ENCODE data around the gene TBC1D5.

Gene TBC1D5

DNA sequence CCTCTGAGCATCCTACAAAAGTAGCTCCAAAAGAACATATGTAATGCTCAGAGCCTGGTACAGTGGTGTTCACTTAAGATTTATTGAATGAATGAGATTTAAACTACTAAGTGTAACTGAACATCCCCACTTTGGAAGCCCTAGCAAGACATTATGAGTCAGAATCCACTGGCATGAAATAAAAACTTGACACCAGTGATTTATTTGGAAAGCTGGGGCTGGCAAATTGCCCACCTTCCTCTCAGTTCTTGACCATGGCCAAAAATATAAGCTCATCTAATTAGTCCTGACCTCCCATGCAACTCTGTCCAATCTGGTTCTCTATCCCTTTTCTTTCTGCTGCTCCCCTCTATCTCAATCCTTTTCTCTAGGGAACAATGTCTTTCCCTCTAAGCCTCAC, 439.7 kb downstream of the TBC1D5 start:
- no peak for DNase-seq (ENCODE audit: low read depth in 2 of 2)

DNA sequence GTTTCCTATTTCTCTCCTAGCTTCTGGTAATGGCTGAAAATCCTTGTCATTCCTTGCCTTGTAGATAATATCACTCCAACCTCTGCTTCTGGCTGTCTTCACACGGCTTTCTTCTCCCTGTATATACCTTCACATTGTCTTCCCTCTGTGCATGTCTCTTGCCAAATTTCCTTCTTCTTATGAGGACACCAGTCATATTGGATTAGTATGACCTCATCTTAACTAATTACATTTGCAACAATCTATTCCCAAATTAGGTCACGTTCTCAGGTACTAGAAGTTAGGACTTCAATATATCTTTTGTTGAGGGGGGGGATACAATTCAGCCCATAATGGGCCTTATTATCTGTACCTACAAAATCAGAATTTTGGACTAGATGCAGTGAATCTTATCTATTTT, 440.3 kb downstream of the TBC1D5 start:
- no peak for DNase-seq (ENCODE audit: low read depth in 2 of 2)

DNA sequence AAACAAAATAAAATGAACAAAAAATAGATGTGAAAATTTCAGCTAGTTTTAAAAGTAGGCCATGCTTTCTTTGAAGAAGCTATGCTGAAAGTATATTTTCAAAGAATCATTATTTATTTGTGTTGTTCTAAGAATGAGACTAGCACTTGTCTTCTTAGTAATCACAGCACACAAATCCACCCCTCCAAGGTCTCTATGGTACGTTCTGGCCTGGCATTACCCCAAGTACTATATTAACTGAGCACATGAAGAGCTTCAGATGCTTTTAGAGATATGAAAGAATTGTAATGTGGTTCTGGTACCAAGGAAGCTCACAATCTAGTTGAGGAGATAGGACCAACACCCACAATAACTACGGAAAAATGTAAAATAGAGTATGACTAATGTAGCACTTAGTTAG, 441.2 kb downstream of the TBC1D5 start:
- DNase-seq (ENCODE audit: low read depth in 2 of 2): no peak

DNA sequence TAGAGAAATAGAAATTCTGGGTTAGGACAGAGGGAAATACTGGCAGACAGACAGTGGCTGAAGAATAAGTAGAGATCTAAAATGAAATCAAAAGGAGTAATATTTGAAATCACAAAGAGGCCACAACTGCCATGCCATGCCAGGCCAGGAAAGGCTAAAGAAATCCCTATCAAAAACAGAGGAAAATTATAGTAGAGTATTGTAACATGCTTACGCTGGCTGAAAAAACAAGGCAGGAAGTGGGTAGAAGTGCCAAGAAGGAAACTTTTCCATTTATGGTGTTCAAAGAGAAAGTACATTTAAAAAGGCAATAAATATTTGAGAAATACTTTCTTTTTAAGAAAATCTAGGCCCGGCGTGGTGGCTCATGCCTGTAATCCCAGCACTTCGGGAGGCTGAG, 442.0 kb downstream of the TBC1D5 start:
- no peak for DNase-seq (ENCODE audit: low read depth in 2 of 2)

DNA sequence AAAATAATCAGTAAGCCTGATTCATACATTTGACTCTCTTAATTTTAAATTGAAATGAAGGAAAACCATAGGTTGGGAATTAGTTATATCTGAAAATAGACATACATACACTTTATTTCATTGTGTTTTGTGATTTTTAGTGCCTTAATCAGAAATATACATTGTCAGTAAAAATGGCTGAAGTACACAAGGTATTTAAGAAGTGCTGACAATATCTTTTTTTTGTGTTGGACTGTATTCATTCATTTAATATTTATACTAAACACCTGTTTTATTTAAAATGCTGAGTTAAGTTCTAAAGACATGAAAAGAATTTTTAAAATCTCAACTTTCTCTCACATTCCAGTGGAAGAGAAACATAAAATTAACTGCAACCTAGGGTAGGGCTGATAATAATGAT, 444.4 kb downstream of the TBC1D5 start:
- no peak for DNase-seq (ENCODE audit: low read depth in 2 of 2)

DNA sequence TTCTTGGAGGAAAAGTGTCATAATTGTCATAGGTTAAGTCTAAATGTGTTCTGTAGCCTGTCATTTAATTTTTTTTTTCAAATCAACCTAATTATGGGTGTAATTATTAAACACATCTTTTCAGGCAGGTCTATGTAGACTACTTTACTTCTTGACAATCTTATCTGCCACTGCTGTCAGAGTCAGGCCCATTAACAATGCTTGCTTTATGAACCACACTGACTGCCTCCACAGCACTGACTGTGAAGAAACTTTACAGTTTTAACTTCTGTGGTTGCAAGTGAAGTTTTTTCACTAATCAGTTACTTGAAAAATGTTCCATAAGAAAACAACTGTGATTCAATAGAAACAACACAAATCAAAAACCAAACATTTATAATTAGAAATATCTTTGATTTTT, 449.9 kb downstream of the TBC1D5 start:
- no peak for DNase-seq (ENCODE audit: low read depth in 2 of 2)

DNA sequence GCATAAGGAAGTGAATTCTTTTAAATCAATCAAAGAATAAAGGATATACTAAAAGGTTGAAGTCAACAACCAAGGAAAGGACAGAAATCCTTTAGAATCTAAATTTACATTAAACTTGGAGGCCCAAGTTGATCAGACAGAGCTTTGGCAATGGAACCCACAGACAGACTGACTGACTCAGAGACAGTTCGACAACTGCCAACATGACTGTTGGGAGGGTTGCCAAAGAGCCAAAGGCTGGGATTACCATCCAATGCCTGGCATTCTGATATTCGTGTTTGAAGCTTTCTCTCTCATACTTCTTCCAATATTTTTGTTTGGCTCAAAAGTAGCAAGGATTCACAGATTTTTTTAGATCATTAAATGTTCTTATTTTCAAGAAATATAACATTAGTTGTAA, 451.5 kb downstream of the TBC1D5 start:
- DNase-seq (ENCODE audit: low read depth in 2 of 2): no peak

DNA sequence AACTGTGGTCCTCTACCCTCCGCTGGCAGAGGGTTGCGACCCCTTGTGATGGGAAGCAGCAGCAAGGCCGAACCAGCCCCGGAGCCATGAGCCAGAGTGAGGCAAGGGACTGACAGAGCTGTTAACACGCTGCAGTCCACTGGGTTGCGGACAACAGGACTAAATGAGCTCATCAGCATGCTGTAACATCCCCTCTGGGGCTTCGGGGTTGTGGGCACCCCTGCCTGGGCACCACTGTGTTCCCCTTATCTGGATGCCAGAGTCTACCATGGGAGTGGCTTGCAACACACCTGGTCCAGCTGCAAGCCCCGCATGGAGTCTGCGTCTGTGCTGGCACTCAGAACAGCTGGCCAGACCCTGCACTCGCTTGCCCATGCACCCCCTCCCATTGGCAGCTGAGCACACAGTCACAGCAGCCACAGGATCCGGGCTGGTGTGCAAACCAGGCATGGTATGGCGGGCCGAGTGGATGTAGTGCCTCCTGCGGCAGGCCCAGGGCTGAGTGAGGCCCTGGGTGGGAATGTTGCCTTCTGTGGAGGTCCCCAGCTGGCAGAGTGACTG, 453.5 kb downstream of the TBC1D5 start:
- no peak for DNase-seq (ENCODE audit: low read depth in 2 of 2)

DNA sequence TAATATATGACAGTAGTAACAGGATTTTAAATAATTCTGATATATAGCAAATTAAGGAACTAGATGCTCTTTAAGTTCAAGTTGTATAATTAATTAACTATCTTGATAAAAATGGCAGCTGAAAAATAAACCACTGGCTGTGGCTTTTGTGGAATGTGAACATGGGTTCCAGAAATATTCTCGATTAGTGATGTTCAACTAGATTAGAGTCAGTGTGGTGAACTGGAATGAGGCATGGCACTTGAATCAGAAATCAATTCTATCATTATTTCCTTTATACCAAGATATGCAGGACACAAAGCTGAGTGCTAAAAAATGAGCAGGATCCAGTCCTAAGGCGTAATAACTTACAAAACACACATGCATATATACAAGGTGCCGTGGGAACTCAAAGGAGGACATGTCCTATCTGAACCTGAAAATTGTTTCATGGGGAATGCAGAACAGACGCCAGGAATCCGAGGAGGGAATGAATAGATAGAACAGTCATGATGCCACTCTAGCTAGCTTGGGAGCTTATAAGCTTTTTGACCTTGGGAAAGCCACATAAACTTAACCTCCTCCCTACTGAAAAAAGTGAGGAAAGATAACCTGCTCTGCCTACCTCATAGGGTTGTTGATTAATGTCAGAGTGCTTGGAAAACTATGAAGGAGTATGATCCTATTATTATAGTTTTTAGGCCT, 455.3 kb downstream of the TBC1D5 start:
- no peak for DNase-seq (ENCODE audit: low read depth in 2 of 2)

DNA sequence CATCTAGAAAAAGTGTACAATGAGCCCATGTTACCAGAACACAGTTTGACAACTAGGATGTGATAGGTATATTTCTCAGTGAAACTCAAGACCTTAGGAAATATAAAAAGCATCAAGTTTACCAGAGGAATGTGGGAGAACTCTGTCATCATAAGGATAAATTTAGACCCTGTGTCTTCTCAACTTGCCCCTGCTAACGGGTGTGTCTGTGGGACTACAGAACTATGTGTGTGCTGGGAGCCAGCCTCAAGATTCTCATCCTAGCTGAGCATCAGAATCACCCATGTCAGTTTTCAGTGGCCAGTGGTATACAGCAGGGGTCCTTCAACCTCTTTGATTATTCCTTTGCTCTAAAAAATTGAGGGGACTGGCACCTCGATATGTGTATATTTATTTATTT, 464.4 kb downstream of the TBC1D5 start:
- no peak for DNase-seq (ENCODE audit: low read depth in 2 of 2)

DNA sequence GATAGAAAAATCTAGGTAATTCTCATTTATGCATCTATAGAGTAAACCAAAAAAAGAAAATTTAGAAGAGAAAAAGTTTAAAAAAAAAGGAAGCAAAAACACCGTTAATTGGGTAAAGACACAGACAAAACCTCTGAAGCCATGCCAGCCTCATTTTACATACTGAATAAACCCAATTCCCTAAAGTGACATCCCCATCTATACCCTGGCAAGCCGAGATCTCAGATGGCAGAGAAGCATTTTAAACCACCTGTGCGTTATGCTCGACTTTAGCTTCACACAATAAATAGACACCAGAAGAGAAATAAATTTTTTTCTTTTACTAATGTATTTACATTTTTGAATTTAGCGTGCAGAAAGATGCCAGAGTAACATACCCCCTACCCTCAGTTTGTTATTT, 475.6 kb downstream of the TBC1D5 start:
- no peak for DNase-seq (ENCODE audit: low read depth in 2 of 2)

DNA sequence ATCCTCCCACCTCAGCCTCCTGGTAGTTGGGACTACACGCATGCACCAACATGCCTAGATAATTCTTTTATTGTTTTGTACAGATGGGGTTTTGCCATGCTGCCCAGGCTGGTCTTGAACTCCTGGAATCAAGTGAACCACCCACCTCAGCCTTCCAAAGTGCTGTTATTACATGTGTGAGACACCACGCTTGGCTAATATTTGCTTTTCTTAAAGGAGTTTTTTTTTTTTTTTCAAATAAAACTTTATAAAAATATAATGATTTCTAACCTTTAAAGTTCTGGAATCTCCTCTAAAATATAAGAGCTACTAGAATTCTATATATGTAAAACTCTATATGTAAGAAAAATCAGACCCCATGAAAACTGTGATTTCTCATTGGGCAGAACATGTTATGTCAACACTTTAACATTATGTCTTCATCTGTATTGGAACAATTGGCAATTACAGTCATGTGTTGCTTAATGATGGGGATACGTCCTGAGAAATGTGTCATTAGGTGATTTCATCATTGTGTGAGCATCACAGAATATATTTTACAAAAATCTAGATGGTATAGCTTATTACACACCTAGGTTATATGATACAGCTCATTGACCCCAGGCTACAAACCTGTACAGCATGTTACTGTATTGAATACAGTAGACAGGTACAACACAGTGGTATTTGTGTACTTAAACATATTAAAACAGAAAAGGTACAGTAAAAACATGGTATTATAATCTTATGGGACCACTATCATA, 480.6 kb downstream of the TBC1D5 start:
- DNase-seq (ENCODE audit: low read depth in 2 of 2): no peak

DNA sequence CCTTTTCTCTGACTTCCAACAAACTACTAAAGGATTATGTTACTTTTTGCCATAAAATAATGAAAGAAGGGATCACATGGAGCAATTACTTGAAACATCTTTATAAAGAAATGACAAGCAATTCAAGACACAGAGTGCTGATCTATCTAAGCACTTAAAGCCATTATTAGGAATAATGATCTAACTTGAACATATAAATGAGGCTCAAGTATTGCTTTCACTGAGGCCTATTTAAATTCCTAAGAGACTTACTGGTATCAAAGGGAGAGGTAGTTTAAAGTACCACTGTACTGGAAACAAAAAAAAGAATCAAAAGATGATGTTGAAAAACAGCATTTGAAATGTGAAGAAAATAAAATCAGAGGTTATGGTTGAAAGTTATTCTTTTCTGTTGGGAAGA, 482.2 kb downstream of the TBC1D5 start:
- no peak for DNase-seq (ENCODE audit: low read depth in 2 of 2)

DNA sequence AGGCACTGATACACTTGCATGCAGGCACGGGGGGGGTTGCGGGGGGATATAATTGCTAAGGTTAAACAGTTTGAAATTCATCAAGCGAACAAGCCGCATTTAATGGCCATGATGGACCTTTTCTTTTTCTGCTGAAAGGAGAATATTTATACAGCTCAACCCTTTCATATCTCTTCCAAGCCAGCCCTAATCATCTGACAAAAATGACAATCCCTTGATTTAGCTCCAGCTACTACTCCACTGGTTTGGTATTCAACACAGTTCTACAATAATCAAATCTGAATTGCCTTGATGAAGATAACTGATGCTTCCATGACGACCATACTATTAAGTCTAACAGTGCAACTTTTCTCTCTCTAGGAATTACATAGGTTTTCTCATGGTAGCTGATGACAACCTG, 482.7 kb downstream of the TBC1D5 start:
- no peak for DNase-seq (ENCODE audit: low read depth in 2 of 2)

DNA sequence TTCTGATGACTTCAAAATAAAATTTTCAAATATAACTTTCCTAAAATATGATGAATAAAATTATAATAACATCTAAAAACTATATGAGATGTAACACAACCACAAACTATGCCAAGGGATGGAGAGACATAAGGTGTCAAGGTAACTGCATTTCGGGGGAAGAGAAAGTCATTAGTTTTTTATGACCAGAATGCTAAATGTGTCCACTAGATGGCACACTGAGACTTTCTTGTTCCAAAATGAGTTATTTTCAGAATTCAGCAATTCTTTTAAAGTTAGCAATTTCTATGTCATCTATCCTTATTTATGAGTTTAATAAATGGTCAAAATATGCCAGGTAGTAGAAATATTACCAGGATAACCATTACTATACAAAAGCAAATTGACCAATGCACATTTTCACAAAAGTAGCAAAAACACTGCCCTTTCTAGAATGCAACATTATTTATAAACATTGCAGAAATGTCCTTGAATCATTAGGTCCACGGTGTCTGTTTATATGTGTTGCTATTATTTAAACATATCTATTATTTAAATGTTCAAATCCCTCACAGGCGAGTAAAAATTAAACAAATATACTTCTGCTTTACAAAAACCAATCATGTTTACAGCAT, 483.5 kb downstream of the TBC1D5 start:
- DNase-seq (ENCODE audit: low read depth in 2 of 2): peak in 1 of 2 donors; percentile 20

DNA sequence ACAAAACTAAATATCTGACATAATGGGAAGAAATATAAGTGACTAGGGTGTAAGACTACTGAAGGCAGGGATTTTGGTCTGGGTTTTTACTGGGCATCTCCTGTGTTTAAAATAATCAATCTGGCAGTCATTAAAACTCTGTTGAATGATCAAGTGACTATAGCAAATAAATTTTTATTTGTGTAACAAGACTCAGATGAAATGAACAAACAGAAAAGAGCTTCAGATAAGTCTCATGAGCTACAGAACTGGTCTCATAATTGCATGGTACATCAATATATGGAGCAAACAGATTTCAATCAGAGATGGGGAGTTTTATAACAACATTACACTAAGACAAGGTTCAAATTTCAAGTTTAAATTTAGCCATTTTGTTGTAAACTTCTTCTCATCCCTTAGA, 485.2 kb downstream of the TBC1D5 start:
- DNase-seq (ENCODE audit: low read depth in 2 of 2): no peak

DNA sequence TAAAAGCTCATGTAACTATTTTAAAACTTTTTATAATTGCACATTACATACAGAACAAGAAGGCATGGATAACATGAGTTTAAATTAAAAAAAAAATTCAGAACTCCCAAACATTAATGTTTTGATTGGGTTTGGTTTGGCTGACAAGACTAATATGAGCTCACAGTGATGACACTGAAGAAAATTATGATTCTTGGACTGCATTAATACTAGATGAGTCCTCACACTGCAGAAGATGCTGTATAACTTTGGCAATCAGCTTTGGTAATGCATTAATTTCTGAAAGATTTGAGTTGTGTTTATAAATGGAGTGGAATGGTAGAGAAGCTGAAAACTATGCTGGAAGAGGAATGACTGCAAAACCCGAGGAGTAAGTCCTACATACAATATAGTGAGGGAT, 498.8 kb downstream of the TBC1D5 start:
- DNase-seq (ENCODE audit: low read depth in 2 of 2): no peak

DNA sequence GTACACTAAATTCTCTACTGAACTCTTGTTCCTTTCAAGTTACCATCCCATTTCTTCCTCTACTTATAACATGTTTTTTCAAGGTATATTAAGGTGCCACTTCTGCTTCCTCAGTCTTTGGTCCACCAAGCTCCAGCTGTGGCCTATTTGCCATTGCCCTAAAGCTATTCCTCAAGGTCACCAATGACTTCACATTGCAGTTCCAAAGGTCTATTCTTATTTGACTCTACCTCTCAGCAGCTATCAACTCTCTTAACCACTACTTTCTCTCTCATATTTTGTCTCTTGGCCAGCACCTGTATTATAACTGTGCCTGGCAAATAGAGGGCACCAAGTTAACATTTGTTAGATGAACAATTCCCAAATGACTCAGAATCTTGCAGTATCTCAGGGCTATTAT, 503.0 kb downstream of the TBC1D5 start:
- DNase-seq (ENCODE audit: low read depth in 2 of 2): no peak

DNA sequence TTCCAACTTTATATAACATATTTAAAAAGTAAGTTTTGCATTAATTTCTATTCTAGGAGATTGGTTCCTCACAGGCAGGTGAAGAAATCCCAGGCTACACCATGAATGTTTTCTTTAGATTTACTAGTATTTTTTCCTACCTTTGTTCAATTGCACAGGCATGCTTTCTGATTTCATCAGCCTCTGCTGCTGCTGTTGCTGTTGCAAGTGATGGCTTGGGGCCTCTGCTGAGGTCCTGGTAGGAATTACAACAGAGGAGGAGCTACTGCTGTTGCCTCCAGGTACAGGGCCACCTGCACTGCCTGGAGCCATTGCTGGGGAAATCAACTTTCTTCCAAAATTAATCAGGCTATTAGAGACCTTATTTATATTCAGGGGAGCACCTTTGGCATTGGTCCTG, 504.4 kb downstream of the TBC1D5 start:
- DNase-seq (ENCODE audit: low read depth in 2 of 2): no peak

DNA sequence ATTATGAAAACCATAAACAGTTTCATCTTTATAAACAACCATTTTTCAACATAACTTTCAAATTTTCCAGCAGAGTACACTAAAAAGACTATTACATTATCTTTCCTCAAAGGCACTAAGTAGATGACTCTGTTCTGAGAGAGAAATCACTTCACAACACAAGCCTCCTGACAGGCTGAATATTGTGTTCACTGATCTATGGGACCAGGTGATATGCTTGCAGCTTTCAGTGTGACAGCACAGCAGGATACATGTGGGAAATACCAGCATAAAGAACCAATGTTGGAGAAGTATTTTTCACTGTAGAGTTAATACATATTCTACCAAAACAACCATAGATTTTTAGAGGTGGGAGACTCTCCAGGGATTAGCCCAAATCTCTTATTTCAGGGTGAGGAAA, 507.1 kb downstream of the TBC1D5 start:
- no peak for DNase-seq (ENCODE audit: low read depth in 2 of 2)

DNA sequence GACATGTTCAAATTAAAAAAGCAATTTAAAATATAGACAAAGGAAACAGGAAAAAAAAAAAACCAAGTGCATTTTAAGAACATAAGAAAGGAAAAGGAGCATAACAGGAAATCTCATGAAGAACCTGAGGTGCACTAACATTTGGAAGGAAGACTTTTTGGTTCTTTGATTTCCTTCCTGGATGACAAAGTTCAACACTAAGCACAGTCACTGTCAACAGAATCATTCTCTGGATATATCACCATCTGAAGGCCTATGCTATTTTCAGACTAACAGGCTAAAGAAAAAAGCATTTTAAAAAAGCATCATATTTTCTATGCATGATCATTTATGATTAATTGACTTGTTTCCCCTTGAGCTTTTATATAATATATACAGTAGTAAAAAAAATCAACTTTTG, 508.0 kb downstream of the TBC1D5 start:
- no peak for DNase-seq (ENCODE audit: low read depth in 2 of 2)

DNA sequence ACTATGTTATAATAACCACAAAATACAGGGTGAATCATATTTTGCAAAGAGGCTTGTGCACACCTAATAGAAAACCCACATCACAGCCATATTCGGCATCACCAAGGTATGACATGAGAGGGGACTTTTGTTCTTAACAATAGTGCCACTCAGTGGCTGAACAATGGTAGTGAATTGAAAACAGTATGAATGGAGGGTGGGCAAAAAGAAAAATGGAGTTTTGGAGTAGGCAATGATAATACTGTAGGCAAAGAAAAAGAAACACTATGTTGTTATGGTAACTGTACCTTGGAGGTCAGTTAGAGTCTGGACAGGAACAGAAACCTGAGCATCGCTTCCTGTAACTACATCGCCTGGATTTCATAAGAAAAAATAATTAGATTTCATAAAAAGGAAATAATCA, 509.0 kb downstream of the TBC1D5 start:
- peak; percentile 0 to 18 for DNase-seq (ENCODE audit: low read depth in 2 of 2)

DNA sequence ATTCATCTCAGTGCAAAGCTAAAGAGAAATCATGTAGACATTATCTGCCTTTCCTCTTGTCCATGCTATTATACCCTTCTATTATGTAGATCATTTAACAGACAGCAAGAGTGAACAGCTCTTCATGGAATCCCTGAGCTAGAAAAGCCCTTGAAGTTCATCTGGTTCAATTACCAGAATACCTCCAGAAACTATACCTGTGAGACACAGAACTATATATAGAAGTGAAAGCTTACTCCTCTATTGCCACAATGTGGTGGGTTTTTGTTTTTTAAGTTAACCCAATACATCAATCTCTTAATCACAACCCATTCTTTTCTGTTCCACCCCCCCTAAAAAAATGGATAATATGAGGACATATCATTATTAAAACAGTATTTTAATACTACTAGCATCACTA, 510.0 kb downstream of the TBC1D5 start:
- no peak for DNase-seq (ENCODE audit: low read depth in 2 of 2)

All from activated CD4-positive, alpha-beta T cell treated with anti-CD3 and anti-CD28 coated beads for 24 hours (primary cell).